ENCODE measurements around the gene CAMK2N1. TPM values are rescaled to one million over a fixed set of nuclear protein-coding genes. Genes with fewer than 3 reads are reported as not detected.

CAMK2N1 gene
- total RNA-seq, 2 donors from 2014 or later = 7.3 to 15.9 TPM

- peak overlapping the region; percentile 94 for H3K4me3 ChIP-seq
- H3K36me3 ChIP-seq = no peaks in the 10 kb centered on the region
- no peaks in the 10 kb centered on the region for H3K27me3 ChIP-seq (replicated peaks; ENCODE audit: insufficient read depth)
- peak overlapping the region; percentile 68 to 69 for H3K27ac ChIP-seq
- DNase-seq (ENCODE audit: low spot score) (no peak), ATAC-seq (ENCODE audit: insufficient number of reproducible peaks, low FRiP score, low read depth) (no peak)
- peaks cover 8 to 24% of the 10 kb centered on the region in 2 donors for H3K4me1 ChIP-seq (ENCODE audit: control insufficient read depth in 1 of 2, low read depth in 2 of 2)
- TF ChIP-seq, protein P1, sequence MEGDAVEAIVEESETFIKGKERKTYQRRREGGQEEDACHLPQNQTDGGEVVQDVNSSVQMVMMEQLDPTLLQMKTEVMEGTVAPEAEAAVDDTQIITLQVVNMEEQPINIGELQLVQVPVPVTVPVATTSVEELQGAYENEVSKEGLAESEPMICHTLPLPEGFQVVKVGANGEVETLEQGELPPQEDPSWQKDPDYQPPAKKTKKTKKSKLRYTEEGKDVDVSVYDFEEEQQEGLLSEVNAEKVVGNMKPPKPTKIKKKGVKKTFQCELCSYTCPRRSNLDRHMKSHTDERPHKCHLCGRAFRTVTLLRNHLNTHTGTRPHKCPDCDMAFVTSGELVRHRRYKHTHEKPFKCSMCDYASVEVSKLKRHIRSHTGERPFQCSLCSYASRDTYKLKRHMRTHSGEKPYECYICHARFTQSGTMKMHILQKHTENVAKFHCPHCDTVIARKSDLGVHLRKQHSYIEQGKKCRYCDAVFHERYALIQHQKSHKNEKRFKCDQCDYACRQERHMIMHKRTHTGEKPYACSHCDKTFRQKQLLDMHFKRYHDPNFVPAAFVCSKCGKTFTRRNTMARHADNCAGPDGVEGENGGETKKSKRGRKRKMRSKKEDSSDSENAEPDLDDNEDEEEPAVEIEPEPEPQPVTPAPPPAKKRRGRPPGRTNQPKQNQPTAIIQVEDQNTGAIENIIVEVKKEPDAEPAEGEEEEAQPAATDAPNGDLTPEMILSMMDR (IDR thresholded peaks at IDR 0.05) = no peak
- H3K9me3 ChIP-seq = no peaks in the 10 kb centered on the region
Observed at GRCh38 chr1:20508411-20508771, 22.4 kb upstream of the CAMK2N1 start.

DNA sequence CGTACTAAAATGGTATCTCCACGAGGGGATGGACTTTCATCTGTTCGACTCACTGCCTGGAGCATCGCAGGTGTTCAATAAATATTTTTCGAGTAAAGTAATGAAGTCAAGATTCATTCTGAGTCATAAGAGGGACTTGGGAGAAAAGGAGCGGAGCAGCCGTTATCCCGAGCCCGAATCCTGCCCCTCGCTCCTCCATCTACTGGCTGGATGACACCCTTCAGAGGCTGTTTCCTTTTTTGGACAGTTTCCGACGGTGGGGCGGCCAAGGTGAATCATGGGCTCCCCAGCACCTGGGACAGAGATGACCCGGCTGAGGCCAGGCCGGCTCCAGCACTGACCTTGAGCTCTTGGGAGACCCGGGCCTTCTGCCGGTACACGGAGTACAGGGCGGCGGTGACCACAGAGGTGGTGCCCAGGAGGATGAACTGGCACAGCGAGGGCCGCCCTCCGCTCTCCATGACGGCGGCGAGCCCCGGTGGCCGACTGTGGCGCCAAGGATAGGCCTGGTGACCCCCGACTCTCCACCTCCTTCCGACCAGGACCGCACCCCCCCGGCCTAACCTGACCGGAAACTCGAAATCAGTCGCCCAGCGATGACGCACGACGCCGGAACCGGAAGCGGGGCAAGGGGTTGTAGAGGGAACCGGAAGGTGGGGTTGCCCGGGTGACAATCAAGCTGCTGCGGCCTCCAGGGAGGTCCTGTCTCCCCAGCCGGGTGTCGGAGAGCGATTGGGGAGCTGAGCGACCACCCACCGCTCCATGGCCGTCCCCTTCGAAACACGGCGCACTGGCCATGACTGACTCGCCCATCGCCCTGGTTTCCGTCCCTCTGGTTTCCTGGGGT, 21.8 kb upstream of the CAMK2N1 start, which contains the start of gene MUL1:
MUL1 (minus strand) TSS at position 588 of the 847 bp plus-strand sequence; CDS start at position 461, 127 bp downstream.
- TF ChIP-seq, protein P1 (IDR thresholded peaks at IDR 0.05) = no peak
- Histone ChIP-seq H3K27ac (peak within 1 kb of the TSS; percentile 68 to 69), H3K36me3 (no peaks in the 10 kb centered on the region), H3K9me3 (no peaks in the 10 kb centered on the region), H3K27me3 (replicated peaks; ENCODE audit: insufficient read depth) (no peaks in the 10 kb centered on the region), H3K4me3 (peak within 1 kb of the TSS; percentile 94), H3K4me1 (ENCODE audit: control insufficient read depth in 1 of 2, low read depth in 2 of 2) (peaks cover 8 to 24% of the 10 kb centered on the region in 2 donors)
- peak; percentile 84 for ATAC-seq (ENCODE audit: insufficient number of reproducible peaks, low FRiP score, low read depth)
- peak; percentile 90 for DNase-seq (ENCODE audit: low spot score)

GRCh38 chr1:20507248-20507563, 21.2 kb upstream of the CAMK2N1 start:
- DNase-seq (ENCODE audit: low spot score) (no peak), ATAC-seq (ENCODE audit: insufficient number of reproducible peaks, low FRiP score, low read depth) (no peak)
- peak overlapping the region; percentile 94 for H3K4me3 ChIP-seq
- TF ChIP-seq, protein P1 (IDR thresholded peaks at IDR 0.05) = no peak
- H3K4me1 ChIP-seq (ENCODE audit: control insufficient read depth in 1 of 2, low read depth in 2 of 2) = peaks cover 8 to 24% of the 10 kb centered on the region in 2 donors
- H3K36me3 ChIP-seq = peaks cover 3% of the 10 kb centered on the region
- no peaks in the 10 kb centered on the region for H3K27me3 ChIP-seq (replicated peaks; ENCODE audit: insufficient read depth)
- H3K27ac ChIP-seq = peak overlapping the region; percentile 68 to 69
- no peaks in the 10 kb centered on the region for H3K9me3 ChIP-seq

DNA sequence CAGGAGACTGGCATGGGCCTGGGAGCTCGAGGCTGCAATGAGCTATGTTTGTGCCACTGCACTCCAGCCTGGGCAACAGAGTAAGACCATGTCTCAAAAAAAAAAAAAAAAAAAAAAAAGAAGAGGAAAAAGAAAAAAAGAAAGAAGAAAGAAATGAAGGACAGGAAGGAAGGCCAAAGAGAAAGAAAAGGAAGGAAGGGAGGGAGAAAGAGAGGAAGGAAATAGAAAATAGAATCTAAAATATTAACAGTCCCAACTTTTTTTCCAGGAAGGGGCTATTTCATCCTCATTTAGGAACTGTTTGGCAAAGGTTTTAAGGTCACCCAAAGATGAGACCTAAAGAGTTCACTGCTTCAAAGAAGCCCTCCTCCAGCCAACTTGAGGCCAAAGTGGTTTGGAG, 19.5 kb upstream of the CAMK2N1 start:
- Histone ChIP-seq H3K27me3 (replicated peaks; ENCODE audit: insufficient read depth) (no peaks in the 10 kb centered on the region), H3K4me1 (ENCODE audit: control insufficient read depth in 1 of 2, low read depth in 2 of 2) (peaks cover 8 to 24% of the 10 kb centered on the region in 2 donors), H3K36me3 (peaks cover 20% of the 10 kb centered on the region), H3K27ac (no peak overlapping the region), H3K9me3 (no peaks in the 10 kb centered on the region), H3K4me3 (no peak overlapping the region)
- ATAC-seq (ENCODE audit: insufficient number of reproducible peaks, low FRiP score, low read depth) = no peak
- no peak for DNase-seq (ENCODE audit: low spot score)
- TF ChIP-seq, protein P1 (IDR thresholded peaks at IDR 0.05) = no peak

- DNase-seq (ENCODE audit: low spot score) = no peak
- TF ChIP-seq, protein P1 (IDR thresholded peaks at IDR 0.05) = no peak
- Histone ChIP-seq H3K27ac (no peak overlapping the region), H3K27me3 (replicated peaks; ENCODE audit: insufficient read depth) (no peaks in the 10 kb centered on the region), H3K36me3 (peaks cover 35% of the 10 kb centered on the region), H3K4me3 (no peak overlapping the region), H3K9me3 (no peaks in the 10 kb centered on the region), H3K4me1 (ENCODE audit: control insufficient read depth in 1 of 2, low read depth in 2 of 2) (no peaks in the 10 kb centered on the region)
- no peak for ATAC-seq (ENCODE audit: insufficient number of reproducible peaks, low FRiP score, low read depth)
Observed at GRCh38 chr1:20500716-20501115, 14.7 kb upstream of the CAMK2N1 start.
